HepG2 (cell line): Measurements from ENCODE around the gene LAMC3. TPM values are rescaled to one million over a fixed set of nuclear protein-coding genes. Genes with fewer than 3 reads are reported as not detected.
A peak's percentile ranks its signal among the peaks of the same experiment; 100 is the strongest.

Experiments used
- ATAC-seq: fragments of 200-7000 bp; cut with Tn5 transposase; 3 replicates; pipeline ENCODE4 v1.9.1; 2020; ENCODE audit warnings: mild to moderate bottlenecking, moderate library complexity
- BruUV-seq: library from RNA; stranded (reverse); fragments of 400-500 nt; replicated peaks from 2 replicates; lab custom pipeline; 2021; lab: Mats Ljungman, UMichigan
- CTCF ChIA-PET: fragments of 300-600 bp; formaldehyde crosslinking; extraction: SDS; loops from one replicate; lab custom pipeline; 2021; ENCODE audit warnings: low total read pairs, inconsistent platforms, low intra/inter-chr PET ratio; lab: Yijun Ruan, JAX
- POLR2A ChIA-PET: fragments of 350-600 bp; sonication (Branson Sonifier 250); formaldehyde crosslinking; loops from one replicate; lab custom pipeline; 2020; ENCODE audit warnings: antibody characterized with exemption, inconsistent platforms; lab: Yijun Ruan, JAX
- DNase-seq: peaks from one replicate; pipeline ENCODE4 v3.0.0-alpha.2; 2015; ENCODE audit warnings: low spot score
- FAIRE-seq: peaks from 3 replicates; lab custom pipeline; 2011; peaks lifted over from hg19 to GRCh38; lab: Jason Lieb, UNC
- H2AFZ ChIP-seq: one replicate; pipeline ENCODE4 v1.6.1; 2011; ENCODE audit warnings: low read length, inconsistent platforms
- H3K27ac ChIP-seq: fragments of 300-600 bp; 3 replicates; pipeline ENCODE4 v1.8.0; 2011; ENCODE audit warnings: mixed run types, mild to moderate bottlenecking, mixed read lengths, low read length, inconsistent platforms; ENCODE audit not compliant: insufficient read depth; ENCODE audit errors: extremely low read length
- H3K27me3 ChIP-seq, 2 experiments: fragments of 200-600 bp in 1 of 2; 2 replicates in 1 of 2; 3 replicates in 1 of 2; pipeline versions ENCODE4 v1.6.0 to v1.8.0; 2011; ENCODE audit warnings: low read length in 2 of 2, mild to moderate bottlenecking in 2 of 2, moderate library complexity in 2 of 2, inconsistent platforms in 1 of 2; ENCODE audit not compliant: insufficient read depth in 2 of 2, control insufficient read depth in 1 of 2
- H3K36me3 ChIP-seq, 2 experiments: fragments of 200-600 bp in 1 of 2; replicated peaks in 1 of 2; 2 replicates in 1 of 2; 3 replicates in 1 of 2; pipeline versions ENCODE4 v1.5.1 to v1.8.0; 2011; ENCODE audit warnings: low read length in 2 of 2, inconsistent platforms in 1 of 2; ENCODE audit not compliant: insufficient read depth in 2 of 2, control insufficient read depth in 1 of 2
- H3K4me1 ChIP-seq: 2 replicates; pipeline ENCODE4 v1.5.1; 2012; ENCODE audit warnings: low read length, inconsistent platforms; ENCODE audit not compliant: insufficient read depth
- H3K4me2 ChIP-seq: 2 replicates; pipeline ENCODE4 v1.6.0; 2011; ENCODE audit warnings: low read depth, low read length, inconsistent platforms
- H3K4me3 ChIP-seq, 3 experiments: fragments of 200-600 bp in 1 of 3; sonication (generic), shearing (Covaris generic) in 1 of 3; replicated peaks in 1 of 3; 2 replicates each; pipeline ENCODE4 v1.5.1; 2011 to 2016; ENCODE audit warnings: low read length in 3 of 3, inconsistent platforms in 2 of 3, low read depth in 2 of 3, mild to moderate bottlenecking in 2 of 3, control low read depth in 1 of 3, mixed read lengths in 1 of 3; ENCODE audit not compliant: insufficient read depth in 1 of 3
- H3K79me2 ChIP-seq: one replicate; pipeline ENCODE4 v1.6.1; 2011; ENCODE audit warnings: low read length, inconsistent platforms; ENCODE audit not compliant: insufficient read depth
- H3K9ac ChIP-seq: 2 replicates; pipeline ENCODE4 v1.6.0; 2011; ENCODE audit warnings: mild to moderate bottlenecking, low read depth, low read length, inconsistent platforms; ENCODE audit not compliant: insufficient read depth
- H3K9me3 ChIP-seq: 2 replicates; pipeline ENCODE4 v1.5.1; 2012; ENCODE audit warnings: mild to moderate bottlenecking, low read length
- H4K20me1 ChIP-seq: 2 replicates; pipeline ENCODE4 v1.6.0; 2011; ENCODE audit warnings: inconsistent platforms, mild to moderate bottlenecking, low read length, moderate library complexity; ENCODE audit not compliant: insufficient read depth
- KAT8 ChIP-seq: IDR thresholded peaks from 2 replicates; pipeline ENCODE4 v1.6.1; 2016; ENCODE audit warnings: missing genetic modification reagents, missing compliant biosample characterization
- KMT2A ChIP-seq: sonication (generic); formaldehyde crosslinking; IDR thresholded peaks from 2 replicates; pipeline ENCODE4 v1.4.0; 2020; ENCODE audit warnings: missing genetic modification reagents
- NFKBIZ ChIP-seq: IDR thresholded peaks from 2 replicates; pipeline ENCODE4 v1.6.1; 2018; ENCODE audit warnings: missing genetic modification reagents, missing compliant biosample characterization
- NR1H2 ChIP-seq: sonication (generic); formaldehyde crosslinking; IDR thresholded peaks from 2 replicates; pipeline ENCODE4 v1.8.1; 2022; ENCODE audit warnings: low read depth, missing genetic modification reagents, borderline replicate concordance
- SMAD3 ChIP-seq: sonication (generic); formaldehyde crosslinking; IDR thresholded peaks from 2 replicates; pipeline ENCODE4 v1.4.0; 2020; ENCODE audit warnings: missing genetic modification reagents
- STAG1 ChIP-seq: sonication (generic); formaldehyde crosslinking; IDR thresholded peaks from 2 replicates; pipeline ENCODE4 v1.4.0; 2020; ENCODE audit warnings: missing genetic modification reagents
- TBL1XR1 ChIP-seq: fragments of 150-350 bp; IDR thresholded peaks from 2 replicates; pipeline ENCODE4 v1.6.1; 2014; ENCODE audit warnings: borderline replicate concordance, low read length; ENCODE audit not compliant: partially characterized antibody
- TSC22D2 ChIP-seq: sonication (generic); formaldehyde crosslinking; IDR thresholded peaks from 2 replicates; pipeline ENCODE4 v1.5.1; 2020; ENCODE audit warnings: missing genetic modification reagents, mild to moderate bottlenecking, borderline replicate concordance
- ZFX ChIP-seq: sonication (generic); formaldehyde crosslinking; IDR thresholded peaks from 2 replicates; pipeline ENCODE4 v1.4.0; 2020; ENCODE audit warnings: mild to moderate bottlenecking, low read depth, missing genetic modification reagents, moderate library complexity
- ZNF768 ChIP-seq: sonication (generic); formaldehyde crosslinking; IDR thresholded peaks from 2 replicates; pipeline ENCODE4 v1.4.0; 2020; ENCODE audit warnings: missing genetic modification reagents
- ZNF776 ChIP-seq: sonication (generic); formaldehyde crosslinking; IDR thresholded peaks from 2 replicates; pipeline ENCODE4 v1.4.0; 2020; ENCODE audit warnings: mild to moderate bottlenecking, missing genetic modification reagents
- ZSCAN25 ChIP-seq: sonication (generic); formaldehyde crosslinking; IDR thresholded peaks from 2 replicates; pipeline ENCODE4 v1.8.0; 2022; ENCODE audit warnings: mild to moderate bottlenecking, missing genetic modification reagents
- WGBS: methylation state at CpG from one replicate; pipeline ENCODE4 v1.1.6; 2017; ENCODE audit warnings: low lambda C conversion rate; 5-methylcytosine and 5-hydroxymethylcytosine counted together
- in situ Hi-C: cut with HindIII; loops from 2 replicates; pipeline ENCODE4 v1.10.0; 2017; ENCODE audit warnings: low pct_unique_long_range_greater_than_20kb; ENCODE audit not compliant: extremely low pct_ligation_motif_present
- intact Hi-C: fragments of 100-400 bp; cut with micrococcal nuclease; formaldehyde crosslinking; loops from one replicate; pipeline ENCODE4 v1.10.0; 2022; ENCODE audit not compliant: unreplicated experiment
- polyA plus RNA-seq, 8 experiments: library from polyadenylated mRNA; depleted of rRNA in 3 of 8; stranded (reverse) in 7 of 8; unstranded in 1 of 8; fragments of >200 nt; fragmentation: Illumina TruSeq in 4 of 8; extraction: Trizol in 4 of 8; gene quantifications; 2 replicates each; pipeline versions ENCODE4 v1.2.1 to v1.2.3, GENCODE V29; 2011 to 2016; ENCODE audit warnings: low read depth in 4 of 8, missing spikeins in 1 of 8, mixed read lengths in 1 of 8; ENCODE audit not compliant: insufficient read depth in 1 of 8
- total RNA-seq, 5 experiments: library from RNA; depleted of rRNA; stranded (reverse); fragments of >200 nt; fragmentation: Illumina TruSeq; extraction: Trizol; gene quantifications; 2 replicates each; pipeline ENCODE4 v1.2.3, GENCODE V29; 2016; ENCODE audit warnings: low read depth in 1 of 5
- TF ChIP-seq, protein P1 (sequence below): IDR thresholded peaks from 2 replicates; pipeline ENCODE4 v1.6.1; 2012; ENCODE audit warnings: inconsistent platforms
- TF ChIP-seq, protein P2 (sequence below): sonication (generic); formaldehyde crosslinking; IDR thresholded peaks from 2 replicates; pipeline ENCODE4 v1.4.0; 2020; ENCODE audit warnings: missing genetic modification reagents
- TF ChIP-seq, protein P3 (sequence below): sonication (generic); formaldehyde crosslinking; IDR thresholded peaks from 2 replicates; pipeline ENCODE4 v1.5.0; 2020; ENCODE audit warnings: missing genetic modification reagents, mild to moderate bottlenecking, borderline replicate concordance
- TF ChIP-seq, protein P4 (sequence below): sonication (generic); formaldehyde crosslinking; IDR thresholded peaks from 2 replicates; pipeline ENCODE4 v1.8.0; 2022; ENCODE audit warnings: missing genetic modification reagents, mild to moderate bottlenecking, moderate library complexity, borderline replicate concordance

LAMC3 gene
- total and polyA plus RNA-seq, 2 of the 13 experiments (the other 11 are each of a cell fraction or from before 2014, with no cell fraction given): 0.07 to 0.57 TPM

DNA sequence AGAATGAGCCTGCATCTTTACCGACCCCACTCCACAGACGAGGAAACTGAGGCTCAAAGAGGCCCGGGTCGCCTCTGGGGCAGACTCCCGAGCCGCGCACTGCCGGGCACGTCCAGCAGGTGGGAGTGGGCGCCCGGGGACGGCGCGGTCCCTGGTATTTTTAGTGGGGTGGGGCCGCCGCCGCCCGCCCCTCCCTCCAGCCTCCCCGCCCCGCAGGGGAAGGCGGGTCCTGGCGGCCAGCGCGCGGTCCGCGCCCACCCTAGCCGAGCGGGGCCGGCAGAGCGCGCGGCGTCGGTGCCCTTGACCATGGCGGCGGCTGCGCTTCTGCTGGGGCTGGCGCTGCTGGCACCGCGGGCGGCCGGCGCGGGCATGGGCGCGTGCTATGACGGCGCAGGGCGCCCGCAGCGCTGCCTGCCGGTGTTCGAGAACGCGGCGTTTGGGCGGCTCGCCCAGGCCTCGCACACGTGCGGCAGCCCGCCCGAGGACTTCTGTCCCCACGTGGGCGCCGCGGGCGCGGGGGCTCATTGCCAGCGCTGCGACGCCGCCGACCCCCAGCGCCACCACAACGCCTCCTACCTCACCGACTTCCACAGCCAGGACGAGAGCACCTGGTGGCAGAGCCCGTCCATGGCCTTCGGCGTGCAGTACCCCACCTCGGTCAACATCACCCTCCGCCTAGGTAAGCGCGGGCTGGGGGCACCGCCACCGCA, at the start of gene LAMC3 (continued):
- 0 out of 2 replicates have a peak, but pooled peaks have one; percentile 16 for TF ChIP-seq ZFX (CRISPR knock-in tag)
- TF ChIP-seq STAG1 (CRISPR knock-in tag): peak; percentile 38
- no peak for TF ChIP-seq ZNF776
- TF ChIP-seq, protein P1, sequence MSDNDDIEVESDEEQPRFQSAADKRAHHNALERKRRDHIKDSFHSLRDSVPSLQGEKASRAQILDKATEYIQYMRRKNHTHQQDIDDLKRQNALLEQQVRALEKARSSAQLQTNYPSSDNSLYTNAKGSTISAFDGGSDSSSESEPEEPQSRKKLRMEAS: peak; percentile 52; the same call in 1 of the 2 replicates

DNA sequence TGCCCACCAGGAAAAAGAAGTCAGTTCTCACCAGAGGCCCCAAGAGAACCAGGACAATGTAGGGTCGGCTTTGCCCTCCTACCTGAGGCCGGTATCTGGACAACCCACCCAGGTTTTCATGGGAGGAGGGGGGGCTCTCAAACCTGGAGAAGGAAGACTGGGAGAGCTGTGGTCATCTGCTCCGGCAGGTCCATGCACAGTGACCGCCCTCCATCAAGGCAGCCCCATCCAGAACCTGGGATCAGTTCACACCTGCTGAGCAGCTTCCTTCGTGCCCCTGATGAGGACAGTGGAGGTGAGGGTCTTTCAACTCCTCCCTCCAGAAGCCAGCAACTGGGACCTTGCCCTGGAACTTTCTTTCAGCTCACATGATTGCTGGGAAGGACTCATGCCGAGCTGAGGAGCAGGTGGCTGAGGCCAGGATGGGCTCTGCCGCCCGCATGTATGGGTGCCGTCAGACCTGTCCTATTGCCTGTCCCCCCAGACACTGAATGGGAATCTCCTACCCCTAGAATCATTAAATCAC, 49.1 kb upstream of the LAMC3 start:
- in situ Hi-C loops (no loop called here), intact Hi-C loops (no loop called here)
- no peak overlapping the region for H3K9ac ChIP-seq
- POLR2A ChIA-PET: no interaction called here
- WGBS: no CpG with 5 or more reads among the region's 9 CpGs
- no peaks in the 10 kb centered on the region for H3K36me3 ChIP-seq
- H3K4me2 ChIP-seq: no peak overlapping the region
- no peak overlapping the region for H2AFZ ChIP-seq
- H3K9me3 ChIP-seq: peaks cover 7% of the 10 kb centered on the region
- FAIRE-seq (no peak), DNase-seq (no peak), ATAC-seq (no peak)
- H3K27ac ChIP-seq: no peak overlapping the region
- H4K20me1 ChIP-seq: no peaks in the 10 kb centered on the region
- CTCF ChIA-PET: no interaction called here
- no peaks in the 10 kb centered on the region for H3K79me2 ChIP-seq
- peaks cover 1 to 61% of the 10 kb centered on the region in 2 experiments; a peak in 4 of 5 replicates for H3K27me3 ChIP-seq
- TF ChIP-seq NR1H2 (CRISPR knock-in tag) (no peak), SMAD3 (no peak), KAT8 (CRISPR knock-in tag) (no peak), TBL1XR1 (no peak), ZNF768 (CRISPR knock-in tag) (no peak), ZSCAN25 (CRISPR knock-in tag) (no peak), KMT2A (CRISPR knock-in tag) (no peak), TSC22D2 (CRISPR knock-in tag) (no peak), NFKBIZ (CRISPR knock-in tag) (no peak)
- TF ChIP-seq, protein P2, sequence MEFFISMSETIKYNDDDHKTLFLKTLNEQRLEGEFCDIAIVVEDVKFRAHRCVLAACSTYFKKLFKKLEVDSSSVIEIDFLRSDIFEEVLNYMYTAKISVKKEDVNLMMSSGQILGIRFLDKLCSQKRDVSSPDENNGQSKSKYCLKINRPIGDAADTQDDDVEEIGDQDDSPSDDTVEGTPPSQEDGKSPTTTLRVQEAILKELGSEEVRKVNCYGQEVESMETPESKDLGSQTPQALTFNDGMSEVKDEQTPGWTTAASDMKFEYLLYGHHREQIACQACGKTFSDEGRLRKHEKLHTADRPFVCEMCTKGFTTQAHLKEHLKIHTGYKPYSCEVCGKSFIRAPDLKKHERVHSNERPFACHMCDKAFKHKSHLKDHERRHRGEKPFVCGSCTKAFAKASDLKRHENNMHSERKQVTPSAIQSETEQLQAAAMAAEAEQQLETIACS: no peak
- TF ChIP-seq, protein P3, sequence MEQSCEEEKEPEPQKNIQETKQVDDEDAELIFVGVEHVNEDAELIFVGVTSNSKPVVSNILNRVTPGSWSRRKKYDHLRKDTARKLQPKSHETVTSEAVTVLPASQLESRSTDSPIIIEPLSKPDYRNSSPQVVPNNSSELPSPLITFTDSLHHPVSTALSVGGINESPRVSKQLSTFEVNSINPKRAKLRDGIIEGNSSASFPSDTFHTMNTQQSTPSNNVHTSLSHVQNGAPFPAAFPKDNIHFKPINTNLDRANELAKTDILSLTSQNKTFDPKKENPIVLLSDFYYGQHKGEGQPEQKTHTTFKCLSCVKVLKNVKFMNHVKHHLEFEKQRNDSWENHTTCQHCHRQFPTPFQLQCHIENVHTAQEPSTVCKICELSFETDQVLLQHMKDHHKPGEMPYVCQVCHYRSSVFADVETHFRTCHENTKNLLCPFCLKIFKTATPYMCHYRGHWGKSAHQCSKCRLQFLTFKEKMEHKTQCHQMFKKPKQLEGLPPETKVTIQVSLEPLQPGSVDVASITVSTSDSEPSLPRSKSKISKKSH (CRISPR knock-in tag): no peak
- TF ChIP-seq, protein P4, sequence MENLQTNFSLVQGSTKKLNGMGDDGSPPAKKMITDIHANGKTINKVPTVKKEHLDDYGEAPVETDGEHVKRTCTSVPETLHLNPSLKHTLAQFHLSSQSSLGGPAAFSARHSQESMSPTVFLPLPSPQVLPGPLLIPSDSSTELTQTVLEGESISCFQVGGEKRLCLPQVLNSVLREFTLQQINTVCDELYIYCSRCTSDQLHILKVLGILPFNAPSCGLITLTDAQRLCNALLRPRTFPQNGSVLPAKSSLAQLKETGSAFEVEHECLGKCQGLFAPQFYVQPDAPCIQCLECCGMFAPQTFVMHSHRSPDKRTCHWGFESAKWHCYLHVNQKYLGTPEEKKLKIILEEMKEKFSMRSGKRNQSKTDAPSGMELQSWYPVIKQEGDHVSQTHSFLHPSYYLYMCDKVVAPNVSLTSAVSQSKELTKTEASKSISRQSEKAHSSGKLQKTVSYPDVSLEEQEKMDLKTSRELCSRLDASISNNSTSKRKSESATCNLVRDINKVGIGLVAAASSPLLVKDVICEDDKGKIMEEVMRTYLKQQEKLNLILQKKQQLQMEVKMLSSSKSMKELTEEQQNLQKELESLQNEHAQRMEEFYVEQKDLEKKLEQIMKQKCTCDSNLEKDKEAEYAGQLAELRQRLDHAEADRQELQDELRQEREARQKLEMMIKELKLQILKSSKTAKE (CRISPR knock-in tag): no peak
- no TSS peak for BruUV-seq
- no peak overlapping the region for H3K4me3 ChIP-seq
- no peaks in the 10 kb centered on the region for H3K4me1 ChIP-seq
